ENCODE measurements around the gene CCT8. TPM values are rescaled to one million over a fixed set of nuclear protein-coding genes. Genes with fewer than 3 reads are reported as not detected.
"Not testable (repeated sequence)": the region's sequence is repeated elsewhere in the genome, so short reads cannot be mapped to it uniquely, and the experiment has no call there.

The CCT8 gene
- total and polyA plus RNA-seq, 7 donors = 67.3 to 122 (median 99.1) TPM

GRCh38 chr21:29080454-29080941 lies 7.0 kb upstream of the CCT8 start:
- intact Hi-C loops (cut with DNase I) = no loop called here
- H3K9me3 ChIP-seq = no peaks in the 10 kb centered on the region
- H3K36me3 ChIP-seq = no peaks in the 10 kb centered on the region
- H3K27me3 ChIP-seq = no peaks in the 10 kb centered on the region
- no peaks in the 10 kb centered on the region for H3K4me1 ChIP-seq
- TF ChIP-seq CTCF (IDR thresholded peaks at IDR 0.05) (no peak), EP300 (IDR thresholded peaks at IDR 0.05) (no peak), POLR2A (IDR thresholded peaks at IDR 0.05) (no peak), POLR2AphosphoS5 (IDR thresholded peaks at IDR 0.05) (no peak)
- no peak overlapping the region for H3K4me3 ChIP-seq
- DNase-seq = no peak
- 61 to 84% methylated on average over 6 of the region's 6 CpGs for WGBS, 2 donors
- H3K27ac ChIP-seq = peak overlapping the region in 2 of 4 donors; percentile 13 to 18

- intact Hi-C loops (cut with DNase I) = no loop called here
- no peak overlapping the region for H3K27ac ChIP-seq
- H3K36me3 ChIP-seq = no peaks in the 10 kb centered on the region
- 59 to 74% methylated on average over 8 of the region's 8 CpGs for WGBS, 2 donors
- DNase-seq = no peak
- no peaks in the 10 kb centered on the region for H3K9me3 ChIP-seq
- H3K4me1 ChIP-seq = peaks cover 0 to 3% (median 1%) of the 10 kb centered on the region in 4 donors
- no peak overlapping the region for H3K4me3 ChIP-seq
- no peaks in the 10 kb centered on the region for H3K27me3 ChIP-seq
- TF ChIP-seq POLR2A (IDR thresholded peaks at IDR 0.05) (no peak), EP300 (IDR thresholded peaks at IDR 0.05) (no peak)
These were observed 5.7 kb upstream of the CCT8 start for GRCh38 chr21:29078869-29079767.

GRCh38 chr21:29077651-29078090 lies 4.2 kb upstream of the CCT8 start:
- TF ChIP-seq EP300 (IDR thresholded peaks at IDR 0.05) = no peak
- TF ChIP-seq POLR2A (IDR thresholded peaks at IDR 0.05) = no peak
- TF ChIP-seq POLR2AphosphoS5 (IDR thresholded peaks at IDR 0.05) = no peak
- DNase-seq = no peak
- intact Hi-C loops (cut with DNase I) = no loop called here
- Histone ChIP-seq H3K4me1 (peaks cover 0 to 8% (median 4%) of the 10 kb centered on the region in 4 donors), H3K27ac (peak overlapping the region; percentile 86 to 95 (median 89)), H3K36me3 (no peaks in the 10 kb centered on the region), H3K4me3 (peak overlapping the region; percentile 40 to 67 (median 60)), H3K9me3 (no peaks in the 10 kb centered on the region), H3K27me3 (no peaks in the 10 kb centered on the region)
- WGBS, 2 donors = 27 to 57% methylated on average over 6 of the region's 6 CpGs

DNA sequence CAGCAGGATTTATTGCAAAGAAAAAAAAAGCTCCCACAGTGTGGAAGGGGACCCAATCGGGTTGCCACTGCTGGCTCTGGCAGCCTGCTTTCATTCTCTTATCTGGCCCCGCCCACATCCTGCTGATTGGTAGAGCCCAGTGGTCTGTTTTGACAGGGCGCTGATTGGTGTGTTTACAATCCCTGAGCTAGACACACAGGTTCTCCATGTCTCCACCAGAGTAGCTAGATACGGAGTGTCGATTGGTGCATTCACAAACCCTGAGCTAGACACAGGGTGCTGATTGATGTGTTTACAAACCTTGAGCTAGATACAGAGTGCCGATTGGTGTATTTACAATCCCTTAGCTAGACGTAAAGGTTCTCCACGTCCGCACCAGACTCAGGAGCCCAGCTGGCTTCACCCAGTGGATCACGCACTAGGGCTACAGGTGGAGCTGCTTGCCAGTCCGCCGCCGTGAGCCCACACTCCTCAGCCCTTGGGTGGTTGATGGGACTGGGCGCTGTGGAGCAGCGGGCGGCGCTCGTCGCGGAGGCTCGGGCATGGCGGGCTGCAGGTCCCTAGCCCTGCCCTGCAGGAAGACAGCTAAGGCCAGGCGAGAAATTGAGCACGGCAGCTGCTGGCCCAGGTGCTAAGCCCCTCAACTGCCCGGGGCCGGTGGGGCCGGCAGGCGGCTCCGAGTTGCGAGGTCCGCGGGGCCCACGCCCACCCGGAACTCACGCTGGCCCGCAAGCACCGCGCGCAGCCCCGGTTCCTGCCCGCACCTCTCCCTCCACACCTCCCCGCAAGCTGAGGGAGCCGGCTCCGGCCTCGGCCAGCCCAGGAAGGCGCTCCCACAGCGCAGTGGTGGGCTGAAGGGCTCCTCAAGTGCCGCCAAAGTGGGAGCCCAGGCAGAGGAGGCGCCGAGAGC lies 3.5 kb upstream of the CCT8 start:
- WGBS, 2 donors = 31 to 56% methylated on average over 50 of the region's 50 CpGs
- intact Hi-C loops (cut with DNase I) = not testable (repeated sequence)

DNA sequence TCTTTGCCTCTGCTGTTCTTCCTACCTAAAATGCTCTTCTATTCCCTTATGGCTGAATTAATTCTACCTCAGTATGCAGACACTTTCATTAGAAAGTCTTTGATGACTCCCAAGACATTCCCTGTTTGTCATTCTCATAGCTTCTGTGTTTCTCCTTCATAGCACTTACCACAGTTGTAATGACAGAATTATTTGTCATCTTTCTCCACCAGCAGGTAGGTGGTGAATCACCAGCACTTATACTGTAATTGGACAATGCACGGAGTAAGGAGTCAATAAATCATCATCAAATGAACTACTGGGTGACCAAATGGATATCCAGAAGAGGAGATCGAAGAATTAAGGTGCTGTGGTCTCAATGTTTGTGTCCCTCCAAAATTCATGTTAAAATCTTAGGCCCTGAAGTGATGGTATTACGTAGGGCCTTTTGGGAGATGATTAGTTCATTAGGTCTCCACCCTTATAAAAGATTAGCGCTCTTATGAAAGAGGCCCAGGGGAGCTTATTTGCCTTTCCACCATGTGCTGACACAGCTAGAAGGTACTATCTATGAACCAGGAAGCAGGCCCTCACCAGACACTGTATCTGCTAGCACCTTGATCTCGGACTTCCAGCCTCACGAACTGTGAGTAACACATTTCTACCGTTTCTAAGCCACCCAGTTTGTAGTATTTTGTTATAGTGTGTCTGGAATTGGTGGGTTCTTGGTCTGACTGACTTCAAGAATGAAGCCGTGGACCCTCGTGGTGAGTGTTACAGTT lies 2.4 kb upstream of the CCT8 start:
- no peaks in the 10 kb centered on the region for H3K27me3 ChIP-seq
- no peak for TF ChIP-seq POLR2A (IDR thresholded peaks at IDR 0.05)
- TF ChIP-seq POLR2AphosphoS5 (IDR thresholded peaks at IDR 0.05) = no peak
- TF ChIP-seq CTCF (IDR thresholded peaks at IDR 0.05) = no peak
- TF ChIP-seq EP300 (IDR thresholded peaks at IDR 0.05) = no peak
- H3K36me3 ChIP-seq = no peaks in the 10 kb centered on the region
- intact Hi-C loops (cut with DNase I) = no loop called here
- peaks cover 0 to 25% (median 22%) of the 10 kb centered on the region in 4 donors for H3K4me1 ChIP-seq
- 92 to 96% methylated on average over 9 of the region's 9 CpGs for WGBS, 2 donors
- peak overlapping the region in 3 of 4 donors; percentile 58 to 67 (median 63) for H3K4me3 ChIP-seq
- H3K27ac ChIP-seq = peak overlapping the region; percentile 86 to 95 (median 89)
- DNase-seq = no peak
- H3K9me3 ChIP-seq = no peaks in the 10 kb centered on the region

More for the DNA sequence above, 3.5 kb upstream of the CCT8 start:
- peak; percentile 12 to 14 for TF ChIP-seq POLR2A (IDR thresholded peaks at IDR 0.05)
- peak; percentile 27 to 79 (median 65) for TF ChIP-seq POLR2AphosphoS5 (IDR thresholded peaks at IDR 0.05)
- peak overlapping the region; percentile 40 to 67 (median 60) for H3K4me3 ChIP-seq
- H3K9me3 ChIP-seq, H3K27me3 ChIP-seq, H3K36me3 ChIP-seq: not testable (repeated sequence)
- DNase-seq = peak; percentile 84
- H3K4me1 ChIP-seq = peaks cover 0 to 14% (median 11%) of the 10 kb centered on the region in 4 donors
- peak overlapping the region; percentile 86 to 95 (median 89) for H3K27ac ChIP-seq

Measured in sigmoid colon (tissue), 7 donors.